Ovary (tissue), 3 donors: Measurements from ENCODE around the gene NFKBIE.

Experiments
- CTCF ChIP-seq, 3 donors: fragments of 450-650 bp in 2 of 3; fragments of 200-600 bp in 1 of 3; IDR thresholded peaks; one replicate each; pipeline versions ENCODE4 v1.5.1 to v1.8.0; 2016 to 2022; ENCODE audit warnings: antibody characterized with exemption in 3 of 3, mild to moderate bottlenecking in 1 of 3
- POLR2A ChIP-seq: fragments of 450-650 bp; IDR thresholded peaks from one replicate; pipeline ENCODE4 v1.6.1; 2017; ENCODE audit warnings: antibody characterized with exemption, mild to moderate bottlenecking, moderate library complexity
- donor health status: DM: no; HTN: no; CAD: no.

GRCh38 chr6:44233567-44234100, 31.7 kb downstream of the NFKBIE start:
- no peak for TF ChIP-seq CTCF (IDR thresholded peaks at IDR 0.05)
- no peak for TF ChIP-seq POLR2A
